ENCODE measurements around the gene ATP8A2. TPM values are rescaled to one million over a fixed set of nuclear protein-coding genes. Genes with fewer than 3 reads are reported as not detected.
A peak's percentile ranks its signal among the peaks of the same experiment; 100 is the strongest.

Gene ATP8A2
- total RNA-seq, 1 donor from 2014 or later: 39.1 TPM

- Mint-ChIP-seq H3K4me1 (peaks cover 9% of the 10 kb centered on the region), H3K27ac (no peak overlapping the region), H3K4me3 (no peak overlapping the region), H3K36me3 (no peaks in the 10 kb centered on the region), H3K27me3 (ENCODE audit: low read depth) (peaks cover 16% of the 10 kb centered on the region), H3K9me3 (peaks cover 5% of the 10 kb centered on the region)
- no peak for DNase-seq (ENCODE audit: low spot score in 2 of 2, unreplicated experiment in 2 of 2)
- no peak for TF ChIP-seq CTCF (IDR thresholded peaks at IDR 0.05; ENCODE audit: unreplicated experiment)
These were observed 6.0 kb upstream of the ATP8A2 start for GRCh38 chr13:25365720-25366235.

- DNase-seq (ENCODE audit: low spot score in 2 of 2, unreplicated experiment in 2 of 2): no peak
- TF ChIP-seq CTCF (IDR thresholded peaks at IDR 0.05; ENCODE audit: unreplicated experiment): no peak
- no peaks in the 10 kb centered on the region for H3K36me3 Mint-ChIP-seq
- peak overlapping the region; percentile 64 for H3K27ac Mint-ChIP-seq
- peaks cover 51% of the 10 kb centered on the region for H3K27me3 Mint-ChIP-seq (ENCODE audit: low read depth)
- no peaks in the 10 kb centered on the region for H3K9me3 Mint-ChIP-seq
- H3K4me3 Mint-ChIP-seq: peak overlapping the region; percentile 86
- H3K4me1 Mint-ChIP-seq: peaks cover 42% of the 10 kb centered on the region
These were observed 458 bp upstream of the ATP8A2 start for GRCh38 chr13:25371158-25371874.

- Mint-ChIP-seq H3K27ac (peak overlapping the region; percentile 63), H3K4me1 (peaks cover 42% of the 10 kb centered on the region), H3K27me3 (ENCODE audit: low read depth) (peaks cover 51% of the 10 kb centered on the region), H3K36me3 (peaks cover 2% of the 10 kb centered on the region), H3K4me3 (peak overlapping the region; percentile 80), H3K9me3 (no peaks in the 10 kb centered on the region)
- DNase-seq (ENCODE audit: low spot score in 2 of 2, unreplicated experiment in 2 of 2): peak; percentile 31 to 55
- TF ChIP-seq CTCF (IDR thresholded peaks at IDR 0.05; ENCODE audit: unreplicated experiment): no peak
These were observed 709 bp downstream of the ATP8A2 start for GRCh38 chr13:25372284-25373081.

- Mint-ChIP-seq H3K27ac (no peak overlapping the region), H3K9me3 (no peaks in the 10 kb centered on the region), H3K4me1 (peaks cover 58% of the 10 kb centered on the region), H3K36me3 (peaks cover 2% of the 10 kb centered on the region), H3K27me3 (ENCODE audit: low read depth) (peaks cover 35% of the 10 kb centered on the region), H3K4me3 (no peak overlapping the region)
- no peak for DNase-seq (ENCODE audit: low spot score in 2 of 2, unreplicated experiment in 2 of 2)
- peak; percentile 91 for TF ChIP-seq CTCF (IDR thresholded peaks at IDR 0.05; ENCODE audit: unreplicated experiment)
These were observed 4.1 kb downstream of the ATP8A2 start for GRCh38 chr13:25375727-25376358.

- TF ChIP-seq CTCF (IDR thresholded peaks at IDR 0.05; ENCODE audit: unreplicated experiment): no peak
- H3K4me3 Mint-ChIP-seq: no peak overlapping the region
These were observed 5.6 kb downstream of the ATP8A2 start for GRCh38 chr13:25377244-25377962.

More at GRCh38 chr13:25377244-25377962, 5.6 kb downstream of the ATP8A2 start:
- H3K9me3 Mint-ChIP-seq: no peaks in the 10 kb centered on the region
- H3K36me3 Mint-ChIP-seq: peaks cover 2% of the 10 kb centered on the region
- H3K27me3 Mint-ChIP-seq (ENCODE audit: low read depth): peaks cover 27% of the 10 kb centered on the region
- no peak for DNase-seq (ENCODE audit: low spot score in 2 of 2, unreplicated experiment in 2 of 2)
- no peak overlapping the region for H3K27ac Mint-ChIP-seq
- H3K4me1 Mint-ChIP-seq: peaks cover 68% of the 10 kb centered on the region

Data from mesothelial cell of epicardium (in vitro differentiated cells).